ENCODE data around the gene IL1R2. TPM values are rescaled to one million over a fixed set of nuclear protein-coding genes. Genes with fewer than 3 reads are reported as not detected.

IL1R2 gene
- total RNA-seq, 4 donors from 2014 or later, result 7.1 to 52.4 (median 29.9) TPM

DNA sequence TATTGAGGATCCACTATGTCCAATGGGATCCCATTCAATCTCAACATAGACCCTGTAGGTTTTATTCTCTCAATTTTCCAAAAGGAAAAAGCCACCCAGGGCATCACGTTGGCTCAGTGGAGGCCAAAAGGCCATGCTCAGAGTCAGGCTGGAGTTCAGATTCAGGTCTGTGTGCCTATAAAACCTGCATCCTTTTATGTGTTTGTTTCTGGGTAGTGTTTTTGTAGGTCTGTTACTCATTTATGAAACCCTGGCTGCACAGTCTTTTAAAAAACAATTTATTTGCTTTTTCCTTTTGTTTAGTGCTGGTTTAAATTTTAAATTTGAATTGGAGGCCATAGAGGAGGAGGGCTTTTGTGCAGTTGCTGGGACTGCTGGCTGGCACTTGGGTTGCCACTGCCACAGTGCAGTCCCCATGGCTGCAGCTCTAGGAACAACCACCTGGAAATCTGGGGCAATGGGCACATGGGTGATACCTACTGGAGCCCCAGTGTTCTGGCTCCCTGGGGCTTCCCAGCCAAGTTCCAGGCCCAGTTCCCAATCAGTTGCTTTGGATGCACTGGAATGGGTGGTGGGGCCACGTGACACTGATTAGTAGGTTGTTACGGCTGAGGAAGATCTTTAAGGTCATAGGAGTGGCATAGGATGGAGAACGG, 31.3 kb downstream of the IL1R2 start:
- intact Hi-C loops (cut with DNase I; ENCODE audit: low total_unique reads), result loop anchor here (5.0 to 10.0 kb wide), 2 partner anchors 134 to 332 kb away; partner anchors contain the start of gene IL18R1
- H3K27ac ChIP-seq, result no peak overlapping the region

DNA sequence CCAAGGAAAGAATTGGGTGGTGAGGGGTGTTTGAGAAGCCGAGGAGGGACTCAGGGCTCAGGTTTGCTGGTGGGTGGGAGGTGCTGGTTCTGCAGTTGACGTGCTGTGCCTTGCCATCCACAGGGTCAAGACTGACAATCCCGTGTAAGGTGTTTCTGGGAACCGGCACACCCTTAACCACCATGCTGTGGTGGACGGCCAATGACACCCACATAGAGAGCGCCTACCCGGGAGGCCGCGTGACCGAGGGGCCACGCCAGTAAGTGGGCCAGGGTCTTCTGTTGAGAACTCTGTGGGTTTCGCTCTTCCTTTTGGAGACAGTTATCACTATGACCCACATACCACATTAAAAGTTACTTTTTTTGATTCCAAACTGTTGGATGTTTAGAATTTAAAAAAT, 32.6 kb downstream of the IL1R2 start:
- no peak overlapping the region for H3K4me3 ChIP-seq
- H3K27ac ChIP-seq, result no peak overlapping the region
- H3K9me3 ChIP-seq, result no peaks in the 10 kb centered on the region
- WGBS, 2 donors (ENCODE audit: low coverage in 1 of 2), result 60 to 94% methylated on average over 1 to 12 of the region's 12 CpGs
- no peaks in the 10 kb centered on the region for H3K36me3 ChIP-seq
- no peak for TF ChIP-seq EP300 (IDR thresholded peaks at IDR 0.05; ENCODE audit: low read depth)
- no peak for TF ChIP-seq POLR2AphosphoS5 (IDR thresholded peaks at IDR 0.05)
- TF ChIP-seq POLR2A (IDR thresholded peaks at IDR 0.05), result no peak
- TF ChIP-seq, protein P1, sequence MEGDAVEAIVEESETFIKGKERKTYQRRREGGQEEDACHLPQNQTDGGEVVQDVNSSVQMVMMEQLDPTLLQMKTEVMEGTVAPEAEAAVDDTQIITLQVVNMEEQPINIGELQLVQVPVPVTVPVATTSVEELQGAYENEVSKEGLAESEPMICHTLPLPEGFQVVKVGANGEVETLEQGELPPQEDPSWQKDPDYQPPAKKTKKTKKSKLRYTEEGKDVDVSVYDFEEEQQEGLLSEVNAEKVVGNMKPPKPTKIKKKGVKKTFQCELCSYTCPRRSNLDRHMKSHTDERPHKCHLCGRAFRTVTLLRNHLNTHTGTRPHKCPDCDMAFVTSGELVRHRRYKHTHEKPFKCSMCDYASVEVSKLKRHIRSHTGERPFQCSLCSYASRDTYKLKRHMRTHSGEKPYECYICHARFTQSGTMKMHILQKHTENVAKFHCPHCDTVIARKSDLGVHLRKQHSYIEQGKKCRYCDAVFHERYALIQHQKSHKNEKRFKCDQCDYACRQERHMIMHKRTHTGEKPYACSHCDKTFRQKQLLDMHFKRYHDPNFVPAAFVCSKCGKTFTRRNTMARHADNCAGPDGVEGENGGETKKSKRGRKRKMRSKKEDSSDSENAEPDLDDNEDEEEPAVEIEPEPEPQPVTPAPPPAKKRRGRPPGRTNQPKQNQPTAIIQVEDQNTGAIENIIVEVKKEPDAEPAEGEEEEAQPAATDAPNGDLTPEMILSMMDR (IDR thresholded peaks at IDR 0.05), result no peak
- no peaks in the 10 kb centered on the region for H3K27me3 ChIP-seq
- peaks cover 0 to 27% (median 0%) of the 10 kb centered on the region in 4 donors for H3K4me1 ChIP-seq
- intact Hi-C loops (cut with DNase I; ENCODE audit: low total_unique reads) (loop anchor here (5.0 to 10.0 kb wide), 2 partner anchors 133 to 330 kb away; partner anchors contain the start of gene IL18R1), in situ Hi-C loops (cut with MboI; ENCODE audit: low pct_ligation_motif_present in 1 of 4, low pct_unique_long_range_greater_than_20kb in 1 of 4, low sequenced_read_pairs in 3 of 4) (loop anchor here (5.0 to 25.0 kb wide), 8 partner anchors 120 to 413 kb away; partner anchors contain the start of genes IL18R1 (in 1 of the 4) and IL1R1 (in 1 of the 4))
- no peak for DNase-seq

More for the DNA sequence above, 31.3 kb downstream of the IL1R2 start:
- Histone ChIP-seq H3K27me3 (no peaks in the 10 kb centered on the region), H3K9me3 (no peaks in the 10 kb centered on the region), H3K4me3 (no peak overlapping the region), H3K4me1 (peaks cover 0 to 27% (median 0%) of the 10 kb centered on the region in 4 donors), H3K36me3 (no peaks in the 10 kb centered on the region)
- 75 to 86% methylated on average over 4 of the region's 4 CpGs for WGBS, 2 donors (ENCODE audit: low coverage in 1 of 2)
- TF ChIP-seq, protein P1 (IDR thresholded peaks at IDR 0.05), result no peak
- no peak for TF ChIP-seq POLR2A (IDR thresholded peaks at IDR 0.05)
- no peak for TF ChIP-seq POLR2AphosphoS5 (IDR thresholded peaks at IDR 0.05)
- TF ChIP-seq EP300 (IDR thresholded peaks at IDR 0.05; ENCODE audit: low read depth), result no peak
- no peak for DNase-seq
- in situ Hi-C loops (cut with MboI; ENCODE audit: low pct_ligation_motif_present in 1 of 4, low pct_unique_long_range_greater_than_20kb in 1 of 4, low sequenced_read_pairs in 3 of 4), result loop anchor here (5.0 to 25.0 kb wide), 8 partner anchors 122 to 414 kb away; partner anchors contain the start of genes IL18R1 (in 1 of the 4) and IL1R1 (in 1 of the 4)

DNA sequence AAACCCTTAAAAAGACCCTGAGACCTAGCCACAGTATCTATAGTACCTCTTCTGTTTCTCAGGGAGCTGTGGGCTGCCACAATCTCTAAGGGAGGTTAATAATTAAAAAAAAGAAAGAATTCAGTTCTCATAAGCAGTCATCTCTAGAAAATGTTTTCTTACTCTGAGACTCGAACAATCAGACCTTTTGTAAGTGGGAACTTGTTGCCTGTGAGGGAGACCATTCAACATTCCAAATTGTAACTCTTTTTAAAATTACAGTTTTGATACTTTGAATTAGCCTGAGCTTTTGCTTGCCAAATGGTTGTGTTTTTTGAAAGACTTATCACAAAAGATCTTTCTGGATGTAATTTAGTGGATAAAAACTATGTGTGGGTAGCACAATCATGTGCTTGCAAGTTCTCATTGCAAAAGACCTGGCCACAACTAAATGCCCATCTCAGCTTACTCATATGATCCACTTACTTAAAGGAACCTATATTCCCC, 33.3 kb downstream of the IL1R2 start:
- H3K27ac ChIP-seq, result peak overlapping the region in 1 of 4 donors; percentile 29
- no peak for DNase-seq
- TF ChIP-seq EP300 (IDR thresholded peaks at IDR 0.05; ENCODE audit: low read depth) (no peak), POLR2A (IDR thresholded peaks at IDR 0.05) (no peak), POLR2AphosphoS5 (IDR thresholded peaks at IDR 0.05) (no peak)
- TF ChIP-seq, protein P1 (IDR thresholded peaks at IDR 0.05), result no peak
- intact Hi-C loops (cut with DNase I; ENCODE audit: low total_unique reads) (loop anchor here (10.0 kb wide), 1 partner anchor 330 kb away; the partner anchor contains the start of gene IL18R1), in situ Hi-C loops (cut with MboI; ENCODE audit: low pct_ligation_motif_present in 1 of 4, low pct_unique_long_range_greater_than_20kb in 1 of 4, low sequenced_read_pairs in 3 of 4) (loop anchor here (10.0 to 25.0 kb wide), 5 partner anchors 120 to 220 kb away; partner anchors contain the start of gene IL1R1 (in 1 of the 4))
- peaks cover 0 to 27% (median 0%) of the 10 kb centered on the region in 4 donors for H3K4me1 ChIP-seq
- WGBS, 2 donors (ENCODE audit: low coverage in 1 of 2), result 47% methylated on average over 1 of the region's 1 CpG; no CpG with 5 or more reads in 1 of the 2 donors
- H3K36me3 ChIP-seq, result no peaks in the 10 kb centered on the region
- no peaks in the 10 kb centered on the region for H3K9me3 ChIP-seq
- no peak overlapping the region for H3K4me3 ChIP-seq
- H3K27me3 ChIP-seq, result no peaks in the 10 kb centered on the region

DNA sequence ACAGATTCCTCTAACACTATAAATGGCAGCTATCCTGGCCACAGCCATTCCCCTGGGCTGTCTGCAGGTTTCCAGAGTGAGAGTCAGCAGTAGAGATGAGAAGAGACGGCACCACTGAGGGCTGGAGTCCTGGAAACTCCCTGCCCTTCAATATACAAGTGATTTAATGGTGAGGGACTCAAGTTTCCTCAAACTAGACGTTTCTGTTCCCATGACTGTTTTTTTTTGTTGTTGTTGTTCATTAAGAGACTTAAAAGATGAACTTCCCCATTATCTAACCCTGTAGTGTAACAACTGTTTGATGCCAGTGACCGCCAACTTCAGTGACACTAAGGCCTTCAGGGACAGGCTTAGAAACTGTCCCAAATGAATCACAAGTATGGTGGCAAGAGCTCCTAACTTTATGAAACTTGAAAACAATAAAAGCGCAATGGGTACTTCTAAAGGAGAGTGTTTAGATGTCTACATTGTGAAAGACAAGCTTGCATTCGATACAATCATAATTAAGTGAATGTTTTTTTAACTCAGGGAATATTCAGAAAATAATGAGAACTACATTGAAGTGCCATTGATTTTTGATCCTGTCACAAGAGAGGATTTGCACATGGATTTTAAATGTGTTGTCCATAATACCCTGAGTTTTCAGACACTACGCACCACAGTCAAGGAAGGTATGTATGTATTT, 34.0 kb downstream of the IL1R2 start:
- H3K27ac ChIP-seq, result peak overlapping the region in 2 of 4 donors; percentile 29 to 62
- H3K27me3 ChIP-seq, result no peaks in the 10 kb centered on the region
- H3K36me3 ChIP-seq, result no peaks in the 10 kb centered on the region
- WGBS, 2 donors (ENCODE audit: low coverage in 1 of 2), result 78 to 86% methylated on average over 5 to 6 of the region's 6 CpGs
- H3K4me1 ChIP-seq, result peaks cover 0 to 24% (median 0%) of the 10 kb centered on the region in 4 donors
- intact Hi-C loops (cut with DNase I; ENCODE audit: low total_unique reads) (loop anchor here (10.0 kb wide), 1 partner anchor 329 kb away; the partner anchor contains the start of gene IL18R1), in situ Hi-C loops (cut with MboI; ENCODE audit: low pct_ligation_motif_present in 1 of 4, low pct_unique_long_range_greater_than_20kb in 1 of 4, low sequenced_read_pairs in 3 of 4) (loop anchor here (10.0 to 25.0 kb wide), 5 partner anchors 119 to 219 kb away; partner anchors contain the start of gene IL1R1 (in 1 of the 4))
- H3K4me3 ChIP-seq, result no peak overlapping the region
- TF ChIP-seq EP300 (IDR thresholded peaks at IDR 0.05; ENCODE audit: low read depth), result no peak
- TF ChIP-seq POLR2A (IDR thresholded peaks at IDR 0.05), result no peak
- TF ChIP-seq POLR2AphosphoS5 (IDR thresholded peaks at IDR 0.05), result no peak
- TF ChIP-seq, protein P1 (IDR thresholded peaks at IDR 0.05), result no peak
- H3K9me3 ChIP-seq, result no peaks in the 10 kb centered on the region
- DNase-seq, result no peak
